Astrocyte of the spinal cord (primary cell): ENCODE results near the gene RIPOR3.
A peak's percentile ranks its signal among the peaks of the same experiment; 100 is the strongest.

Experiments
- DNase-seq: peaks from one replicate; pipeline ENCODE4 v3.0.0; 2011; ENCODE audit warnings: low read depth, low spot score
- H3K4me3 ChIP-seq: 2 replicates; pipeline ENCODE4 v1.5.1; 2011; ENCODE audit warnings: low read depth, mild to moderate bottlenecking, low read length, moderate library complexity
- CTCF ChIP-seq: IDR thresholded peaks from 2 replicates; pipeline ENCODE4 v1.5.1; 2012; ENCODE audit warnings: low read depth, mild to moderate bottlenecking, low read length, inconsistent platforms
- in situ Hi-C: cut with HindIII; loops from 2 replicates; pipeline ENCODE4 v1.10.0; 2017; ENCODE audit warnings: low sequenced_read_pairs

Gene RIPOR3

GRCh38 chr20:50565871-50566270 lies 125.5 kb downstream of the RIPOR3 start:
- in situ Hi-C loops: no loop called here
- TF ChIP-seq CTCF: no peak
- no peak overlapping the region for H3K4me3 ChIP-seq
- DNase-seq: no peak

- in situ Hi-C loops: no loop called here
- no peak overlapping the region for H3K4me3 ChIP-seq
- no peak for TF ChIP-seq CTCF
- DNase-seq: no peak
Measured at GRCh38 chr20:50565383-50565782, 126.0 kb downstream of the RIPOR3 start.

GRCh38 chr20:50563133-50563944 lies 128.0 kb downstream of the RIPOR3 start:
- DNase-seq: no peak
- no peak for TF ChIP-seq CTCF
- H3K4me3 ChIP-seq: no peak overlapping the region
- in situ Hi-C loops: no loop called here

GRCh38 chr20:50562262-50562701 lies 129.1 kb downstream of the RIPOR3 start:
- DNase-seq: no peak
- no peak for TF ChIP-seq CTCF
- in situ Hi-C loops: no loop called here
- no peak overlapping the region for H3K4me3 ChIP-seq

GRCh38 chr20:50561379-50562078 lies 129.8 kb downstream of the RIPOR3 start:
- H3K4me3 ChIP-seq: no peak overlapping the region
- in situ Hi-C loops: no loop called here
- TF ChIP-seq CTCF: no peak
- DNase-seq: peak; percentile 98

- H3K4me3 ChIP-seq: no peak overlapping the region
Measured at GRCh38 chr20:50560867-50561266, 130.5 kb downstream of the RIPOR3 start.

More at GRCh38 chr20:50560867-50561266, 130.5 kb downstream of the RIPOR3 start:
- TF ChIP-seq CTCF: no peak
- in situ Hi-C loops: no loop called here
- DNase-seq: no peak
